GM19438 (cell line): Measurements from ENCODE around the gene MMP23B.
"Not testable (repeated sequence)": the region's sequence is repeated elsewhere in the genome, so short reads cannot be mapped to it uniquely, and the experiment has no call there.

Source experiments
- ATAC-seq: cut with Tn5 transposase; IDR thresholded peaks from one replicate; pipeline ENCODE4 v1.9.1; 2021; ENCODE audit warnings: low read depth; ENCODE audit not compliant: unreplicated experiment

The MMP23B gene

DNA sequence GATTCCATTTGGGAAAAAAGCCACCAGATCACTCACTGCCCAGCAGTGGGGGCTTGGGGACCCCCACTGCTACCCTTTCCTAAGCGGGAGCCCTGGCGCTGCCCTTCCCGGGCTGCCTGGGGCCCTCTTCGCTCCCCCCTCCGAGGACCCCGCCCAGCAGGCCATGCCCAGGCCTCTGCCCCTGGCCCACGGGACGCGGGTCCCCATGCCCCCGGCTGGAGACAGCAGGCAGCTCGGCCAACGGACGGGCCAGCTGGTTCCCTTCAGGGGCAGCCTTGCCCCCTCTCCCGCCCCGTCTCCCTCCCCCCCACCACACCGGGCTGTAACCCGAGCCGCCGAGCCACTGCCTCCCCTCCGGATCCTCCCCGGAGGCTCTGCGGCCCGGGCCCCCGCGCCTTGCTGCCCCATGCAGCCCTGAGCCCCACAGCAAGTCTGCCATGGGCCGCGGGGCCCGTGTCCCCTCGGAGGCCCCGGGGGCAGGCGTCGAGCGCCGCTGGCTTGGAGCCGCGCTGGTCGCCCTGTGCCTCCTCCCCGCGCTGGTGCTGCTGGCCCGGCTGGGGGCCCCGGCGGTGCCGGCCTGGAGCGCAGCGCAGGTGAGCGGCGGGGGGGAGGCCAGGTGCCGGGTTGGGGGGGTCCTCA, at the start of gene MMP23B:
Gene MMP23B, plus strand, starts transcription at position 392 of the 639 bp plus-strand sequence. Its CDS starts 46 bp downstream, at position 438.
- no peak for ATAC-seq

DNA sequence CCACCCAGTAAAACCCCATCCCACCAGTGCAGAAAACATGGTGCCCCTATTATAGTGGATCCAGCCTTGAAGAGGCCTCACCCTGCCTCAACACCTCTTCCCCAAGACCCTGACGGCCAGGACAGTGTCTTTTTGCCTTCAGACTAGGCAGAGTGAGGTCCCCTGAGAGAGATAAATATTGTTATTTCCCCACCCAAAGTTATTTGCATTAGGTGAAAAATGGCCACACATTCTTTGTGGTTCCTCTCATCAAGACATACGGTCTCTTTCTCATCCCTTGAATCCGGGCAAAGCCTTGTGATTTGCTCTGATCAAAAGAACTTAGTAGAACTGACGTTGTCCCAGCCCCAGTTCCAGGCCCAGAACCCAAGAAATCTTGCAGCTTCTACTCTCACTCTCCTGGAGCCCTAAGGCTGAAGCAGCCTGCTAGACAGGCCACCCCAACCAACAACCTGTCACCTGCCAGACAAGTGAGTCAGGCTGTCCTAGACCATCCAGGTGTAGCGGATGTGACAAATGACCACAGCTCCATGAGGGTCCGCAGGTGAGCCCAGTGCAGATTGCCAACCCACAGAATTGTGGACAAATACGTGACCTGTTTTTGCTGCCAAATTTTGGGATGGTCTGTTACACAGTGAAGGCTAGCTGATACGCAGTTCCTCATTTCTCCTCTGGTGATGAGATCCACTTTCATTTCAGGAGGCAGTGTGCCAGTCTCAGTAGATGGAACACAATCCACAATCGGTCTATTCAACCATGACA, 49.2 kb upstream of the MMP23B start:
- ATAC-seq = no peak

DNA sequence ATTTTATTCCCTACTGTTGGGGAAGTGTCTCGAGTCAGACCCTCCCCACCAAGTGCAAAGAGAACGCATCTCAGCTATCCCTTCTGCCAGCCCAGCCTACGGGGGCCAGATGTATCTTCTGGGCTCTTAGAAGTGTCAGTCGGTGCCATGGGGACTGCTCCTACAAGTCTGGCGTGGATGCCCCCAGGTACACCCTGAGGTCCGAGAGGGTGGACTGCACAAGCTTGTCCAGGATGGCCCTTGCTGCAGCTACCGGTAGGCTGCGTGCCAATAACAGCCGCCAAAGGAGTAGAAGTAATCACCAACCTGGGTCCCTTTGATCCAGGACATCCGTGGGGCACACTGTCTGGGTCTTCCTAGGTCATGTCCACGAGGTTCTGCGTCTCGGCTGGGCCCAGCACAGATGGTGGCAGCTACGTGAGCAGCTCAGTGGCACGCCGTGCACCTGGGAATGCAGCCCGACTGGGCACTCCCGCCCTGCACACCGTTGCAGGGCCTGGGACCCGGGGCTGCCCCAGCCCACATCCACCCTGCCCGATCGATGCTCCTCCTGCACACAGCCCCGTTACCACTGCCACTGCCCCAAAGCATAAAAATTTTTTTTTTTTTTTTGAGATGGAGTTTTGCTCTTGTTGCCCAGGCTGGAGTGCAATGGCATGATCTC, 48.5 kb upstream of the MMP23B start:
- no peak for ATAC-seq

DNA sequence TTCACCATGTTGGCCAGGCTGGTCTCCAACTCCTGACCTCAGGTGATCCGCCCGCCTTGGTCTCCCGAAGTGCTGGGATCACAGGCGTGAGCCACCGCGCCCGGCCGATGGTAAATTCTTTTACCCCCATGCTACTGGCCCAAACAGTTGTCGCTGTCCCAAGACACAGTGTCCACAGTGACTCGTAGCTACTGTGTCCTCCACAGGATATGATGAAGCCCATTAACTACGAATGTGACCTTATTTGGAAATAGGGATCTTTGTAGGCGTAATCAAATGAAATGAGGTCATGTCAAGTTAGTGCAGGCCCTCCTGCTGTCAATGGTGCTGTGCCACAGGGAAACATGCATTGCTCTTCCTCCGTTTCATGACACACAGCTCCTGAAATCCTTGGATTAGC, 40.5 kb upstream of the MMP23B start:
- no peak for ATAC-seq

DNA sequence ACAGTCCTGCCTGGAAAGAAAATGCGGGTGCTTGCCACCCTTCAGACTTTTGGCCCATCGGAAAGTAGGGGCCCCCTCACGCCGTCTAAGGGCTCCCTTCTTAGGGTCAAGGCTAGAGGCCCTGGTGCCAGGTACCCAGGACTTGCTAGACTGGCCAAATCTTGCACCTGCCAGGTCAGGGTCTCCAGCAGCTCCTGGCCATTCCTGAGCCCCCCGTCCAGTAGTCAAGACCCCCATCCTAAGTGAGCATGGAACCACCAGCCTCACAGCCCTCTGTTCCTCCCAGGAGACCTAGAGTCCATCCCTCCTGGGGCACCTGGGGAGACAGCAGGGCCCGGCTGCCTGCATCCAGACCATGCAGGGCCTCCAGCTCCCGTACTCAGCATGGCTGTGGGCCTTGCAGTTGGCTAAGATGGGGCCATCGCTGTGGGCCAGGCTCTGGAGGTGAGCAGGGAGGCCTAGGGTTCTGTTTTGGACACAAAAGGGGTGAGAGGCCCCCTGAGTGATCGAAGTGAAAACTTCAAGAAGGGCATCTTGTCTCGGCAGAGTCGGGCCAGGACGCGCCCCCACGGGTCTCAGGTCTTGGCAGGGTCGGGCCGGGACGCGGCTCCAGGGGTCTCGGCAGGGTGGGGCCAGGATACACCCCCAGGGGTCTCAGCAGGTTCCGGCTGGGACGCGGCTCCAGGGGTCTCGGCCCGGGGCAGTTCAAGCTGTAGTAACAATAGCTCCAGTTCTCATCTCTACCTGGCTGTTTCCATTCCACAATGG, 38.0 kb upstream of the MMP23B start:
- ATAC-seq = no peak

DNA sequence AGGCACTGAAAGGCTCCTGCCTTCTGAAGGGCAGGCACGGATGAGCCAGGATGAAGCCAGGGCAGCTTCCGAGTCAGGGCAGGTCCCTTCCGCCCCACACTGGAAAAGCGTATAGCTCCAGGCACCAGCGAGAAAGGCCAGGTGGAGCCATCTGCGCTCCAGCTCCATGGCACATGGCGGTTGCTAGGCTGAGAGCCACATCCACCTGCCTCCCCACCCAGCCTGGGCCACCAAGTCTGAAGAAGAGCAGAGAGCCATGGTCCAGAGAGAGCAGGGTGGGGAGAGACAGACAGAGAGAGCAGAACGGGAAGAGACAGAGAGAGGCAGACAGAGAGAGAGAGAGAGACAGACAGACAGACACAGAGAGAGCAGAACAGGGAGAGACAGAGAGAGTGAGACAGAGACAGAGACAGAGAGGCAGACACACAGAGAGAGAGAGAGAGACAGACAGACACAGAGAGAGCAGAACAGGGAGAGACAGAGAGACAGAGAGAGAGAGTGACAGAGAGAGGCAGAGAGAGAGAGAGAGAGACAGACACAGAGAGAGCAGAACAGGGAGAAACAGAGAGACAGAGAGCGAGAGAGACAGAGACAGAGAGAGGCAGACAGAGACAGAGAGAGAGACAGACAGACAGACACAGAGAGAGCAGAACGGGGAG, 37.2 kb upstream of the MMP23B start:
- no peak for ATAC-seq

DNA sequence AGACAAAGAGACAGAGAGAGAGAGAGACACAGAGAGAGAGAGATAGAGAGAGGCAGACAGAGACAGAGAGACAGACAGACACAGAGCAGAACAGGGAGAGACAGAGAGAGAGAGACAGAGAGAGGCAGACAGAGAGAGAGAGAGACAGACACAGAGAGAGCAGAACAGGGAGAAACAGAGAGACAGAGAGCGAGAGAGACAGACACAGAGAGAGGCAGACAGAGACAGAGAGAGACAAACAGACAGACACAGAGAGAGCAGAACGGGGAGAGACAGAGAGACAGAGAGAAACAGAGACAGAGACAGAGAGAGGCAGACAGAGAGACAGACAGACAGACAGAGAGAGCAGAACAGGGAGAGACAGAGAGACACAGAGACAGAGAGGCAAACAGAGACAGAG, 36.6 kb upstream of the MMP23B start:
- ATAC-seq = not testable (repeated sequence)

DNA sequence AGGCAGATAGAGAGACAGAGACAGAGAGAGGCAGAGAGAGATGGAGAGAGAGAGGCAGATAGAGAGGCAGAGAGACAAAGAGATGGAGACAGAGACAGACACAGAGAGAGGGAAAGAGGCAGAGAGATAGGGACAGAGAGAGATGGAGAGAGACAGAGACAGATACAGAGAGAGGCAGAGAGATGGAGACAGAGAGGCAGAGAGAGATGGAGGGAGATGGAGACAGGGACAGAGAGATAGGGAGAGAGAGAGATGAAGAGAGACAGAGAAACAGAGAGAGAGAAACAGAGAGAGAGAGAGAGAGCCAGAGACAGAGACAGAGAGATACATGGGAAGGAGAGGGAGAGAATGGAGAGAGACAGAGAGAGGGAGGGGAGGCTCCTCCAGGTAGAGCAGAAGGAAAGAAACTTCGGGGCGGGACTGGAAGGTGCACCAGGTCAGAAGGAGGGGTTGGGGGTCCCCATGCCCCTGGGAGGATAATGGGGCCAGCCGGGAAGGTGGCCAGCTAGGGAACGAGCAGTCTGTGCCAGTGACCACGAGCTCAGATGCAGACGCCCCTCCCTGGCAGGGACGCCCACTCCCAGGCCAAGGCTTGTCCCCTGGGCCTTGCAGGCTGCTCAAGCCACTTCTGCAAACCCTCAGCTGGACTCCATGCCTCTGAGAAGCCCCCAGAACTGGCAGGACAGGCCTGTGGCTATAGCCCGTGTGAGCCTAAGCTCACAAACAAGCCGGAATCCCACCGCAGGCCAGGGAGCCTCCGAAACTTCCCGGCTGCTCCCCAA, 35.3 kb upstream of the MMP23B start:
- ATAC-seq = no peak

DNA sequence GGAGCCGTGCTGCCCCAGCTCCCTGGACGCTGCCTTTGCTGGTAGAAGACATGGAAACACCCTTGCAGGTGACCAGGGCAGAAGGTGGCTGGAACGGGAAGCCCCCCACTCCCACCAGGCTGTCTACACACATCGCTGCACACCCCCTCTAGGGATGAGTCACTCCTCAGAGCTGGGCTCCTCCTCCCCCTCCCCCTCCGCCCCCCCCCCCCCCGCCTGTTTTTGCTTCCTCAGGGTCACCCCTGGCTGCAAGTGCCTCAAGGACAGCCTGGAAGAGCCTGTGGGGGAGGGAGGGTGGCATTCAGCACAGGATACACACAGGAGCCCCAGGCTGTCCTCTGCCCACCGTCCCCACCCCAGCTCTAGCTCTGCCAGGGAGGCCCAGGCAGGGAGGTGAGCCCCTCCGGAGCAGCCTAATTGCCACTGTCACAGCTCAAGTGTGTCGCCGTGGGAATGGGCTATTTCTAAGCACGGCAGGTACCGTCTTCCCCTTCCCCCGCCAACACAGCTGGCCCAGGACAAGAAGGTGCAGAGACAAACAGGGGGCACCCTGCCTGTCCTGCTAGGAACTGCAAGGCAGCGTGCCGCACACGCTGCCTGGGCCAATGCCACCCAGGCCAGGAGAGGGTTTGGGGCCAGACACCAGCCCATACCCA, 34.6 kb upstream of the MMP23B start:
- no peak for ATAC-seq

DNA sequence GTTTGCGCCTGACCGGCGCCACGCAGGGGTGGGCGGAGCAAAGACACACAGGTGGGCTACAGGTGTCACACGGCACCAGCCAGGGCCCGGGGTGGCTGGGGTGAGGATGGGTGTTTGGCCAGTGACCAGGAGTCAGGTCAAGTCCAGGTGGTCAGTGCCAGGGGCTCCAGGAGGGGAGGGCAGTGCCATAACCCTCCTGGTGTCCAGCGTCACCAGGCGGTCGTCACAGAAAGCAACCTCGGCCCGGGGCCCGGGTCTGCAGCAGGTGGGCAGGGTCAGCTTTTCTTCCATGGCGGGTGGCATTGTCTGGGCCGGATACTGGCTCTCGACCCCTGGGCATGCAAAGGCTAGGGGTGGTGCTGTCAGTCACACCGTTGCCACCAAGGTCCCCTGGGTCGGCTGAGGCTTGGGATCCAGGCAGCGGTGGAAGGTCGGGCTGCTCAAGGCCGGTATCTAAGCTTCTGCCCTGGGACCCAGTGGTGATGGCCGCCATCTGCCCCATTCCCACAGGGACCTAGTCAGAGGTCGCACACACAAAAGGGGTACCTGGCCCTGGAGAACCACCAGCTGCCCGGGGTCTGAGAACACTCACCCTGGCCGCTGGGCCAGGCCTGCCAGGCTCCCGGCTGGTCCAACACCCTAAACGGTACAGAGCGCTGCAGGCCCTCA, 33.8 kb upstream of the MMP23B start:
- ATAC-seq = no peak

DNA sequence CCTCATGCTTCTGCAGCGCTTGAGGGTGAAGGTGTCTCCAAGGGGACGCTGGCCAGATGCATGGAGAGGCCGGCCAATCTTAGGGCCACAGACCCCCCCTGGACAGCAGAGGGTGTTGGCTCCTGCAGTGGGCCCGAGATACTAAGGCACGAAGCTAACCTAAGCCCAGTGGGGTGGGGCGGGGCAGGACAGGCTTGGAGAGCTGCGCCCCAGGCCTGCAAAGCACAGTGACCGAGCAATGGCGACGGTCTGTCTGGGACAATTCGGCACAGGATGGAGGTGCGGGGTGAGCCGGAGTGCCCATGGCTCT, 33.3 kb upstream of the MMP23B start:
- no peak for ATAC-seq

DNA sequence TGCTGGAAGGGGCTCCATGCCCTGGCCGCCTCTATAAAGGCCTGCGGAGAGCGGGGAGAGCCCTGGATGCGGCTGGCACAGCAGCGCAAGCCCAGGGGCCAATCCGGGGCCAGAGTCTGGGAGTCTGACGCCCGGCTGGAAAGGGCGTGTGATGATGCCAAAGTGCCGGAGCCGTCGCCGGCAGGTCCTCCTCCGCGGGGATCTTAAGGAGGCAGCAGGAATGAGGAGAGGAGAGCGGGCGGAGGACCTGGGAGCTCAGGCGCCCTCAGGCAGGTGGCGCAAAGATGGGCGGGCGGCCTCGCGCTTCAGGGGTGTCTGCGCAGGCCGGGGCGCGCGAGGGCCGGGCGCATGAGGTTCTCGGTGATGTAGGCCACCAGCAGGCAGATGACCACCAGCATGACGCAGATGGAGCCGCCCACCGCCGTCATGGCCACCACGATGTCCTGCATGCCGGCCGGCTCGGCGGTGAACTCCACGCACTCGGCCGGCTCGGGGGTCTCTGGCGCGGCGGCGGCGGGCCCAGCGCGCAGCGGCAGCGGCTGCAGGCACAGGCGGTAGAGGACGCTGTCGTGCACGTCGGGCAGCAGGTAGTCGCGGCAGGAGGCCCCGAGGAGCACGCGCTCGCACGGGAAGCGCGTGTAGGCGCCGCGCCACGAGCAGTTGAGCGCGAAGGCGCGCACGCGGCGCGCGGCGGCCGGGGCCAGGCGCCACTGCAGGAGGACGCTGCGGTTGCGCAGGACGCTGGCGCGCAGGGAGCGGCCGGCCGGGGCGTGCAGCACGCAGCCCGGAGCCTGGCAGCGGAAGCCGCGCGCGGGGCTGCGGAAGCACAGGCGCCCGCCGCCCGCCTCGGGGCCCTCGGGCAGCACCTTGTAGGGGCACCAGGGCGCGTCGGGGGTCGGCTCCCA, 32.7 kb upstream of the MMP23B start:
- ATAC-seq = no peak

DNA sequence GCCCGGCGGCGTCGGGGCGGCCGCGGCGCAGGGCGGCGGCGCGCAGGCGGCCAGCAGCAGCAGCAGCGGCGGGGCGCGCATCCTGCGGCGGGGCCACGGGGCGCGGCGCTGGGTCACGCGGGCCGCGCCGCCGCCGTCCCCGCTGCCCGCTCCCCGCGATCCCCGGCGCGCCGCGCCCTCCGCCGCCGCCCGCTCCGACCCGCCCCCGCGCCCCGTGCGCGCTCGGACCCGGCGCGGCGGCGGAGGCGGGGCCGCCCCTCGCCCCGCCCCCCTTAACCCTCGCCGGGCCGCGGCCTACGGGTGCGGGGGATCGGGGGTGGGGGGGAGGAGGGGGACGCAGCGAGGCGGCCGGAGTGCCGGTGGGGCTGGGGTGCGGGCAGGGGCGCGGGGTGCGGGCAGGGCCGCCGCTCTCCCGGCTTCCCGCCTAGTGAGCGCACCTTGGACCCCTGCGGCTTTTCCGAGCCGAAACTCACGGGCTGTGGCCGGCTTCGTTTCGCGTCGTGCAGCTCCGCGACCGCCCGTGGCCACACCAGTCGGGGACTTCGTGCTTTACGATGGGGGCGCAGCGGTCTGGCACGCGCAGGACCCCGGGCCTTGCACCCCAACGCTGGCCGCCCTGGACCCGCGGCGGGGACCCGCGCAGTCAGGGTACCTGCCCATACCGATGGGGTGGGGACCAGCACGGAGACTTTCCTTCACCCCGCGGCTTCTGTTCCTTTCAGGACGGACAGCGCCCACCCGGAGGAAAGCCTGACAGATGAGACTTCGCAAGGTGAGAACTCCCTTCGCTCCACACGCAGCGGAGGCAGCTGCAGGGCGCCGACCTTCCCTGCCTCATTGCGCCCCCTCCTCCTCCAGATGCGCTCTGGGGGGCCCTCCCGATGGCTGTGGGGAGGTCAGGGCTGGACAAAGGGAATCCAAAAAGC, 31.8 kb upstream of the MMP23B start, which contains the start of gene FNDC10:
Gene FNDC10, minus strand, starts transcription at position 201 of the 926 bp plus-strand sequence. Its CDS starts 120 bp downstream, at position 81.
- ATAC-seq = no peak

DNA sequence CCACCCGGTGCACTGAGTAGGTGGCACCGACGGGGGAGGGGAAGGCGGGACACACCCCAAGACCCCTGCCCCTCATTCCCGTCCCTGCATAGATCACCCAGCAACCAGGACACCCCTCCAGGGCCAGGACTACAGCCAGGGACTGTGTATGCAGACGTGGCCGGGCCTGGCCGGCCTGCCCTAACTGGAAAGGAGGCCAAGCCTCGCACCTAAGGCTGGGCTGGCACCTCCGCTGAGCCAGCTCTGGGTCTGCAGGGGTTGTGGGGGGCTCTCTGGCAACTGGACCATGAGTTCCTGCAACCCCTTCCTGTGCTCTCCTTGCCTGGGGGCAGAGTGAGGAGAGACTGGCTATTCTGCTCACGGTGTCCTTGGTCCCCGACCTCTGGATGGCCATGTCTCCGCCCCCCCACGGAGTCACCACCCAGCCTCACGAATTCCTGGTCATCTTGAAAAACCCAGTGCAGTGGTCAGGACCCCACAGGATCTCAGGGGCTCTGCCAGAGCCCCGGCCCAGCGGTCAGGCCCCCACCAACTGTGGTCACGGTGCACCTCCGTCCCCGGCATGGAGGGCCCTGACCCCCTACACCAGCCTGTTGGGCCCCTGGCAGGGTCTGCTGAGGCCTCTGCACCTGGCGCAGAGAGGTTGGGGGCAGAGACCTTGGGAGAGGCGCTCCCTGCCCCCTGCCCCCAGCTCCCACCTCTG, 31.0 kb upstream of the MMP23B start:
- no peak for ATAC-seq

DNA sequence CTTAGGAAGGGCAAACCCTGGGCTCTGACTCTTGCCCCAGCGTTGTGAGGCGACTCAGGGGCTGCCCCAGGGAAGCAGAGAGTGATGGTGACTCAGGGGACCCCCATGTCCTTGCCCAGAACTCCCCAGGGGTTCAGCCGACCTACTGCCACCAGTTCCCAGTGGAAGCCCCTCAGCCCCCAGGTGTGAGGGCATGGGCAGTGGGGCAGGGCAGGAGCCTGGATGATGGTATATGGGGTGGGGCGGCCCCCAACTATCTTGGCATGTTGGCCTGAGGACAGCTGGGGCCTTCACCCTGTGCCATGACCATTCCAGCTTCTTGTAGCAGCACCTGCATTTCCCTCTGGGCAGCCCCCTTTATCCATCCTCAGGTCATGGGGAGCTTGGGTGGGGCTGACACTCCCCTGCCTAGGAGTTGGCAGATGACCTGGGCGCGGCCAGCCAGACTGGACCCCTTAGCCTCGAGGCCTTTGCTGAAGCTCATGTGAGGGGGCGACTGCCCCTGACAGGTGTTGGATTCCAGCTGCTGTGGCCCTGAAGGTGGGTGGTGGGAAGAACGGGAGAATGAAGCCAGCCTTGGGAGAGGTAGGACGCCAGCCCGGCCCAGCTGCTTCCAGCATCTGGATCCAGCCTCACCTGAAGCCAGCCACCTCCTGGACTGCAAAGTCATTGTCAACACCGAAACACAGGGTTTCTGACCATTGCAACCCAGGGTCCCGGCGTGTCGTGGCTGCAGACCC, 30.2 kb upstream of the MMP23B start:
- ATAC-seq = no peak
